ENCODE data around the gene ZRANB3.

DNA sequence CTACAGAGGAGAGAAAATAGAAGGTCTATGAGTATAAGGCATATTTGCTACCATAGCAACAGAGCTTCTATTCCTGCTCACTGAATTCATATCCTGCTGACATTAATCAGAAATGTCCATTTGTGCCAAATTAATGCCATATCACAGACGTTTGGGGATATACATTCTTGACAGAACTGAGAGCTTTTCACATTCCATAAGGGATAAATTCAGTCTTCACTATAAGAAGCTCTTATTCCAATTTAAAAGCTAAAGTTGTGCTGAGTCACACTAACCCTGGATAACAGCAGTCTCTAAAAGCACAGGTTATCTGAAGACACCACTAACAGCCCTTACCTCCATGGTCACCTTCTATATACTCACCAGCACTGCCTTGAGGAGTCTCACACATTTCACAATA, 300.9 kb downstream of the ZRANB3 start:
- TF ChIP-seq, protein P1, sequence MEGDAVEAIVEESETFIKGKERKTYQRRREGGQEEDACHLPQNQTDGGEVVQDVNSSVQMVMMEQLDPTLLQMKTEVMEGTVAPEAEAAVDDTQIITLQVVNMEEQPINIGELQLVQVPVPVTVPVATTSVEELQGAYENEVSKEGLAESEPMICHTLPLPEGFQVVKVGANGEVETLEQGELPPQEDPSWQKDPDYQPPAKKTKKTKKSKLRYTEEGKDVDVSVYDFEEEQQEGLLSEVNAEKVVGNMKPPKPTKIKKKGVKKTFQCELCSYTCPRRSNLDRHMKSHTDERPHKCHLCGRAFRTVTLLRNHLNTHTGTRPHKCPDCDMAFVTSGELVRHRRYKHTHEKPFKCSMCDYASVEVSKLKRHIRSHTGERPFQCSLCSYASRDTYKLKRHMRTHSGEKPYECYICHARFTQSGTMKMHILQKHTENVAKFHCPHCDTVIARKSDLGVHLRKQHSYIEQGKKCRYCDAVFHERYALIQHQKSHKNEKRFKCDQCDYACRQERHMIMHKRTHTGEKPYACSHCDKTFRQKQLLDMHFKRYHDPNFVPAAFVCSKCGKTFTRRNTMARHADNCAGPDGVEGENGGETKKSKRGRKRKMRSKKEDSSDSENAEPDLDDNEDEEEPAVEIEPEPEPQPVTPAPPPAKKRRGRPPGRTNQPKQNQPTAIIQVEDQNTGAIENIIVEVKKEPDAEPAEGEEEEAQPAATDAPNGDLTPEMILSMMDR (conservative IDR thresholded peaks at IDR 0.05), result no peak
- no peak for TF ChIP-seq ZFX (IDR thresholded peaks at IDR 0.05)
